Spinal cord (tissue), 10 donors: ENCODE data around the gene STRA8. TPM values are rescaled to one million over a fixed set of nuclear protein-coding genes. Genes with fewer than 3 reads are reported as not detected.

Experiments
- DNase-seq, 6 donors: peaks; one replicate each; pipeline versions ENCODE4 v3.0.0 to v3.0.0-alpha.2; 2013 to 2015; ENCODE audit warnings: low spot score in 6 of 6, low read depth in 4 of 6
- H3K27ac ChIP-seq: one replicate; pipeline ENCODE4 v1.5.1; 2013; ENCODE audit warnings: low read depth, low read length, control low read depth
- H3K27me3 ChIP-seq: one replicate; pipeline ENCODE4 v1.6.1; 2013; ENCODE audit warnings: low read length; ENCODE audit not compliant: control insufficient read depth, insufficient read depth
- H3K36me3 ChIP-seq: one replicate; pipeline ENCODE4 v1.6.1; 2013; ENCODE audit warnings: low read length; ENCODE audit not compliant: control insufficient read depth, insufficient read depth
- H3K4me1 ChIP-seq: one replicate; pipeline ENCODE4 v1.6.1; 2013; ENCODE audit warnings: low read length; ENCODE audit not compliant: control insufficient read depth, insufficient read depth
- H3K4me3 ChIP-seq: one replicate; pipeline ENCODE4 v1.5.1; 2013; ENCODE audit warnings: low read depth, low read length, control low read depth
- H3K9me3 ChIP-seq: one replicate; pipeline ENCODE4 v1.6.1; 2013; ENCODE audit warnings: low read length; ENCODE audit not compliant: control insufficient read depth, insufficient read depth
- WGBS: methylation state at CpG from one replicate; pipeline ENCODE4 v1.1.5; 2013; ENCODE audit warnings: missing lambda C conversion rate; ENCODE audit not compliant: insufficient coverage; 5-methylcytosine and 5-hydroxymethylcytosine counted together
- polyA plus RNA-seq, 2 donors: library from polyadenylated mRNA; unstranded; fragments of 120-200 nt; gene quantifications; one replicate each; pipeline ENCODE4 v1.2.1, GENCODE V29; 2013; ENCODE audit not compliant: insufficient read length in 2 of 2
- total RNA-seq, 2 donors: library from RNA; depleted of rRNA in 1 of 2; stranded (reverse); fragments of 120-200 nt in 1 of 2; fragments of >200 nt in 1 of 2; gene quantifications; one replicate each; pipeline versions ENCODE4 v1.2.3 to v1.2.4, GENCODE V29; 2013 to 2014
- donor health status: healthy.

The STRA8 gene
- total and polyA plus RNA-seq, 4 donors, result not detected

DNA sequence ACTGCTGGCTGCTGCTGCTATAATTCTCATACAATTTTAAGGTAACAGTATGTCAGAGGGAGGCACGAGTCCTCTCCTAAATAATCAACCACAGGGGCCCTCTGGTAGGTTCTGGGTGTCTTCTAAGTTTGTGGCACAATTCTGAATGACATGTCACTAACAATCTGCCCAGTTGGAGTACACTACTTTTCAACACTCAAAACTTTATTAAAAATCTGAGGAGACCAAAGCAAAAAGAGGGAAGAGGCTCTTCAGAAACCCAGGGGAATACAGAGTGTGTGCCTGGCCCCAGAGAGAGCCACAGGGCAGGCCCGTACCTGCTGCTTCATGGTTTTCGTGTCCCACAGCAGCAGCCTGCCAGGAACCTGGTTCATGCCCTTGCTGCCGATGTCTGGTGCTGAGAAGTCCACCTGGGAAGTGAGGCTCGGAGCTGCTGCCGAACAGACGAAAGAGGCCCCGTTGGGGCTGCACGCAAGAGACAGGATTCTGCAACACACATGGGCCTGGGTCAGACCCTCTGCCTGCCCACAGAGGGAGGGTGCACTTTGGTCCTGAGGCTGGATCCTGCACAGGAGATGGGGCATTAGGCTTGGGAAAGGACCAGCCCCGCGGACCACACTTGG lies 40.6 kb upstream of the STRA8 start:
- H3K36me3 ChIP-seq, result peaks cover 70% of the 10 kb centered on the region
- no peak for DNase-seq
- H3K27me3 ChIP-seq, result no peaks in the 10 kb centered on the region
- peaks cover 3% of the 10 kb centered on the region for H3K4me1 ChIP-seq
- no peak overlapping the region for H3K27ac ChIP-seq
- no peaks in the 10 kb centered on the region for H3K9me3 ChIP-seq
- 99% methylated on average over 10 of the region's 11 CpGs for WGBS
- H3K4me3 ChIP-seq, result no peak overlapping the region

DNA sequence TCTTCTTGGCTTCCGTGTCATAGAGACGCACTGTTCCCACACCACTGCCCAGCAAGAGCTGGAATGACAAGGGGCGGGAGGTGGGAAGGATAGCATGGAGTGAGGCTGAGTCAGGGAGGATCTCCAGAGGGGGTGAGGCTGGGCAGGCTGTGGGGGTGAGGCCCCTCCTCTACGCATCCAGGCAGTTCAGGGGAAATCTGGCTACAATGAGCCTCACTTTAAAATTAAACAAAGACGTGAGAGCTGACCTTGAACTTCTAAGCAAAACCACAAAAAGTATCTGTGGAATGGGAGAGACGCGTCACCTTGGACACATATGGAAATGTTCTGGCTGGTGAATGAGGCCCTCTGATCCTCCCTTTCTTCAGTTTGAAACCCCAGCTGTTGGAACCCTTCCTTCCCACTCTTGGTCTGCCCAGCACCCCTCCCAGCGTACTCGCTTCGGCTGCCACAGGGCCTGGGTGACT lies 40.0 kb upstream of the STRA8 start:
- Histone ChIP-seq H3K4me1 (peaks cover 3% of the 10 kb centered on the region), H3K4me3 (no peak overlapping the region), H3K9me3 (no peaks in the 10 kb centered on the region), H3K27me3 (no peaks in the 10 kb centered on the region), H3K36me3 (peaks cover 68% of the 10 kb centered on the region), H3K27ac (no peak overlapping the region)
- DNase-seq, result no peak
- 91% methylated on average over 4 of the region's 10 CpGs for WGBS

DNA sequence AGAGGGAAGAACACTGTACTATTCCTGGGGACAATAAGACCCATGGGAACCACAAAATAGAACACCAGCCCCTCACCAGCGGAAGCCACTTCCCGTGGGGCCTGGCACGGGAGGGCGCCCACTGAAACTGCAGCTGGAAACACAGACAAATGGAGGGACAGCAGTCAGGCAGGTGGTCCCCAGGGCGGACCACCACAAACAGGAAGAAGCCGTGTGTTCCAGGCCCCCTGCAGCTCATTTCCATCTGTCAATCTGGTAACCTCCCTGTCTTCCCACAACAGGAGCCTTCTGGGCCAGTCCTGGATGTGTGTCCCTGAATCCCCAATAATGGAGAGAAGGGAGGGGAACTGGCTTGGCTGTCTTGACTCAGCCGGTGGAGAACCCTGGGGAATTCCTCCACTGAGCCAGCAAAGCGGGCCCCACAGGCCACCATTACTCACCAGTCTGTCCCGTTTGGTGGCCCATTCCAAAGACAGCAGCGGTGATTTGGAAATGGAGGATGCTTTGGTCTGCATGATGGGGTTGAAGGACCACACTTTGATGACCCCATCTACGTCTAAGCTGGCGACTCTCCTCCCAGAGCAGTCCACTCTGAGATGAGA lies 39.0 kb upstream of the STRA8 start:
- Histone ChIP-seq H3K4me1 (peaks cover 3% of the 10 kb centered on the region), H3K4me3 (no peak overlapping the region), H3K27me3 (no peaks in the 10 kb centered on the region), H3K27ac (no peak overlapping the region), H3K9me3 (no peaks in the 10 kb centered on the region), H3K36me3 (peaks cover 66% of the 10 kb centered on the region)
- 67% methylated on average over 6 of the region's 12 CpGs for WGBS
- DNase-seq, result no peak

DNA sequence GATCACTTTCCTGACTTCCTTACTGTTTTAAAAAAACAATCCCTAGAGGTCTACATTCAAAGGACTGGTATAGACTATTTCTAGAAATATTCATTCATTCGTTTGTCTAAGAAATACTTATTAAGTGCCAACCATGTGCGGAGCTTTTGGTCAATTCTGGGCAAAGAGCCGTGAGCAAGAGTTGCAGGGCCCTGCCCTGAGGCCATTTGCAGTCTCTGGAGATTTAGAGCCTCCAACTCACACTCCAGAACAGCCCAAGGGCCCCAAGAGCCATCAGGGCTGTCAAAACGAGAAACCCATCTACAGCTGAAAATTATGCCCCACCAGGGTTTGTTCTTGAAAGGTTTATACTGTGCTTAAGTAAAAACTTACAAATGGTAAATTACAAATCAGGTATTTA lies 38.5 kb upstream of the STRA8 start:
- WGBS, result 100% methylated on average over 1 of the region's 4 CpGs
- Histone ChIP-seq H3K4me1 (peaks cover 3% of the 10 kb centered on the region), H3K36me3 (peaks cover 66% of the 10 kb centered on the region), H3K9me3 (no peaks in the 10 kb centered on the region), H3K4me3 (no peak overlapping the region), H3K27ac (no peak overlapping the region), H3K27me3 (no peaks in the 10 kb centered on the region)
- DNase-seq, result no peak

DNA sequence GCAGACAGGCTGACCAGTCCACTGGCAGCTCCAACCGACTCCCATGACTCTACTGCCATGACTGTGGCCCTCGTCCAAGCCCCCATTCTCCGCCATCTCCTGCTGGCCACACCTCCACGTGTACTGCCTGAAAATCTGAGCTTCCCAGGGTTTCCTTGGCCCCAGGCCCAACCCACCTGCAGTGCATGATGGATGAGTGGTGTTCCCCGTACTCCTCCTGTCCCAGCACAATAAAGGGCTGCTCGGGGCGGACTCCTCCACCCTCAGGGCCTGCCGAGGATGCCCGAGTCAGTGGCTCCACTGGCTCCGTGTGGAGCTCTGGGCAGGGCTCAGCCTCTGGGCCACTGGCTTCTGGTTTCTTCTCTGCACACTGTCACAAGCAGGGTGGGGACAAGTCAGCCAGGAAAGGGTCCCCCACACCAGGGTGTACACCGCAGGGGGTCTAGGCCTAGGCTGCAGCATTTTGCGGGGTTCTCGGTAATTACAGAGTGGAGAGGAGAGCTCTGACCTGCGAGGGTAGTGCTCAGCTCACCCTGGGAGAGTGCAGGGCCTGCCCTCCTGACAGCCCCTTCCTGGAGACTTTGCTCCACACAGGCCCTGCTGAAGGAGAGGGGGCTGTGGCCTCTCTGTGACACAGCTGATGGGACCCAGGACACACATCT lies 37.5 kb upstream of the STRA8 start:
- no peak overlapping the region for H3K4me3 ChIP-seq
- H3K27me3 ChIP-seq, result no peaks in the 10 kb centered on the region
- H3K9me3 ChIP-seq, result no peaks in the 10 kb centered on the region
- H3K27ac ChIP-seq, result no peak overlapping the region
- WGBS, result 77% methylated on average over 10 of the region's 14 CpGs
- peaks cover 3% of the 10 kb centered on the region for H3K4me1 ChIP-seq
- H3K36me3 ChIP-seq, result peaks cover 66% of the 10 kb centered on the region
- DNase-seq, result no peak

DNA sequence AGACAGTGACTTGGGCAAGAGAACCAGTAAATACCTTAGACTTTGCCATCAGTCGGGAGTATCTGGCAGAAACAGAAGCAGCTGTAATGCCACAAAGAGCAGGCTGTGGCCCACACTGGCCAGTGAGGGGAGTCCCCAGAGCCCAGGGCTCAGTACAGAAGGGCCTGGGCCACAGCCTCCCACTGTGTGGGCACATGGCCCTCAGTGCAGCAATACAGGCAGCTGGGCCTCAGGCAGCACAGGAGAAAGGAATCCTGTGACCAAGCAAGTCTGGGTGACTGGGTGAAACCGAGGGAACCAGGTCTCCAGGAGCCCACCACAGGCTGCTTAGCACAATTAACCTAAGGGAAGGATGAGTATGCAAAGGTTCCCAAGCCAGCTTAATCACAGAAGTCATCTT lies 36.3 kb upstream of the STRA8 start:
- H3K9me3 ChIP-seq, result no peaks in the 10 kb centered on the region
- H3K27me3 ChIP-seq, result no peaks in the 10 kb centered on the region
- WGBS, result 92% methylated on average over 1 of the region's 2 CpGs
- H3K36me3 ChIP-seq, result peaks cover 60% of the 10 kb centered on the region
- peaks cover 3% of the 10 kb centered on the region for H3K4me1 ChIP-seq
- no peak overlapping the region for H3K27ac ChIP-seq
- no peak overlapping the region for H3K4me3 ChIP-seq
- no peak for DNase-seq

DNA sequence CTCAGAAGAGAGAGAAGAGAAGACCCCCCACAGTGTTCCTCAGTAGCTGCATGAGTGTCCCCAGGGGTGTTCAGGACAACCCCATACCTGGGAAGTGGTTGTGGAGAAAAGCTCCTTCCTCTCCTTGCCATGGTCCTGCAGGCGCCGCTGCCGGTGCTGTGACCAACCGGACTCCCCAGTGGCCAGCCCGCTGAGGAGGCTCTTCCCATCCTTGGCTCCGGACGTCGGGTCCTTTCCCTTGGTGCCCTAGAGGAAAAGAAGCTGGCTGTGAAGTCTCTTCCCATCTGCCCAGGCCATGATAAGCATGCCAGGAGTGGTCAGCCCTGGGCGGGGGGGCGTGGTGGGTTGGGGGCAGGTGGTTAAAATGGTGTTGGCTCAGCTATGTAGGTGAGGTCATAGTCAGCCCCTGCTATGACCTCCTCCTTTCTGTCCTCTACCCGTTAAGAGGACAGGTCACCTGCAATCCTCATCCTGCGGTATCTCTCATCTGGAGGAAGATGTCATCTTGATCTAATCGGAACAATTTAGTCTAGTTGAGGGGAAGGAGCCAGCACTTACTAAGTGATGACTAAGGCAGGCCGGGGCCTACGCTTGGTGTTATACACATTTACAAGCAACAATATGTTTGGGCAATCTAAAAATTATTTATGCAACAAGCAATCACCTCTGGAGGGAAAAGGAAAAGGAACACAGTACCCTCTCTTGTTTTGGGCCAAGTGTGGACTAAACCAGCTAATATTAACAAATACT lies 35.6 kb upstream of the STRA8 start:
- Histone ChIP-seq H3K9me3 (no peaks in the 10 kb centered on the region), H3K27ac (no peak overlapping the region), H3K4me3 (no peak overlapping the region), H3K36me3 (peaks cover 56% of the 10 kb centered on the region), H3K4me1 (peaks cover 5% of the 10 kb centered on the region), H3K27me3 (no peaks in the 10 kb centered on the region)
- no peak for DNase-seq
- 94% methylated on average over 10 of the region's 15 CpGs for WGBS

DNA sequence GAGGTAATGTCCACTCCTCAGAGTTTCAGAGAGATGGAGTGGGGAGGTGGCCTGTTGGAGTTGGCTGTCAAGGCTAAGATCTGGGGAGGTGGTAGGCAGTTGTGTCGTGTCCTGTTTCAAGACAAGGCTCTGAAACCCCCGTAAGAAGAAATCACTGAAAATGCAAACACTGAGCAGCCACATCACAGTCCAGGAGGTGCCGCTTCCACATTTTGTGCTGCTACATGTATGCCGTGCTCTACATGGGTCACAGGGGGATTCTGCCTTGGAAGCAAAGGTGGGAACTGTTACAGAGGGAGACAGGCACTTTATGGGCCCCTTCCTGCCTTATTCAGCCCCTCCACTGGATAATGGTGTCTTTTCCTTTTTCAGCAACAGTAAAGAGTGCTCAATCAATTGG lies 34.2 kb upstream of the STRA8 start:
- WGBS, result 90% methylated on average over 4 of the region's 4 CpGs
- Histone ChIP-seq H3K36me3 (peaks cover 52% of the 10 kb centered on the region), H3K27ac (no peak overlapping the region), H3K4me3 (no peak overlapping the region), H3K4me1 (peaks cover 7% of the 10 kb centered on the region), H3K27me3 (no peaks in the 10 kb centered on the region), H3K9me3 (no peaks in the 10 kb centered on the region)
- DNase-seq, result no peak

DNA sequence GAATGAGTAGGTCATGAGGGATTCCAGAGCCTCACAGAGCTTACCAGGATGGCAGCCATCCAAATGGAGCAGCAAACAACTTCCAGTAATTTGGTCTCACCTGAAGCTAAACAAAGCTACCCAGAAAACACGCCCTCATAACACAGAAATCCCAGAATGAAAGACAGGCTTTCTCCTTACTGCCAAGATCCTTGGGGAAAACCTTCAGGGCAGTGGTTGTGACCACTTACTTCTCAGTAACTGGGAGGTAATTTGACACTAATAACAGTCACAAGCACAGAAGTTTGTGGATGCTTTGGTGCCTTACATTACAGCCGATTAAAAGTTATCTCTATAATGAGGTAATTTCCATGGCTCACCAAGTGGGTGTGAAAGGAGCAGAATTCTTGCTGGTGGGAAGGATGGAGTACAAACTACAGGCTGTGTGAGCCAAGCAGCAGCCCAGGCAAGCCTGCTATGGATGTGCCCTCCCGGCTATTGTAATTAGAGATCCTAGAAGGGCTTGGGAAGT lies 32.8 kb upstream of the STRA8 start:
- Histone ChIP-seq H3K27ac (no peak overlapping the region), H3K4me1 (peaks cover 3% of the 10 kb centered on the region), H3K36me3 (peaks cover 47% of the 10 kb centered on the region), H3K27me3 (no peaks in the 10 kb centered on the region), H3K4me3 (no peak overlapping the region), H3K9me3 (no peaks in the 10 kb centered on the region)
- no CpG with 5 or more reads among the region's 3 CpGs for WGBS
- DNase-seq, result no peak
